Measurements from ENCODE around the gene LDAF1.
"Not testable (repeated sequence)": the region's sequence is repeated elsewhere in the genome, so short reads cannot be mapped to it uniquely, and the experiment has no call there.

Gene LDAF1

GRCh38 chr16:21162661-21163151 is 4.2 kb downstream of the LDAF1 start:
- no peak for DNase-seq (ENCODE audit: low spot score)

- DNase-seq (ENCODE audit: low spot score): no peak
These were observed 5.1 kb downstream of the LDAF1 start for GRCh38 chr16:21163576-21163975.

DNA sequence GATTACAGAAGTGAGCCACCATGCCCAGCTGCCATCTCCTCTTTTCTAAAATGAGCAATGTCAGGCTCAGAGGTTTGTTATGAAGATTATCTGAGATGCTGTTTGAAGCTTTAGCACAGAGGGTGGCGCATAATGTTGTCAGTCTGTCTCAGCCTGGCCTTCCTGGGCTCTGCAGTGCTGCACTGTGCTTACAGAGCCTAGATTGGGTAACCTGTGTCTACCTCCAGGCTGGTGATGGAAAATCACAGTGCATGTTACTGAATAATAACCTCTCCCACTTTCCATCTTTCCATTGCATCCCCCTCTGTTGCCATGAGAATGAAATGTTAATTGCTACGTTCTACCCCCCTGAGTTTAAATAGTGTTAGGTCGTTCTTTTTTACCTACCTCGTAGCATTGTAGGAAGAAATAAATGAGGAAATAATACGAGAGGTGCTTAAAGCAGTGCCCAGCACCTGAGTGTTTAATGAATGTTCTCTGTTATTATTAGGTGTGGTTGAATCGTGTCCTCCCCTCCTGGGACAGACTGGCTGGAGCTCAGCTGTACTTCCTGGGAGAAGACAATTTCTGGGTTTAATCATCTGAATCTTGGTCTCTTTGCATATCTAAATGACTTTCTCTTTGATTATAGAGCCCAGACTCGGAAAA is 6.2 kb downstream of the LDAF1 start:
- DNase-seq (ENCODE audit: low spot score): no peak

DNA sequence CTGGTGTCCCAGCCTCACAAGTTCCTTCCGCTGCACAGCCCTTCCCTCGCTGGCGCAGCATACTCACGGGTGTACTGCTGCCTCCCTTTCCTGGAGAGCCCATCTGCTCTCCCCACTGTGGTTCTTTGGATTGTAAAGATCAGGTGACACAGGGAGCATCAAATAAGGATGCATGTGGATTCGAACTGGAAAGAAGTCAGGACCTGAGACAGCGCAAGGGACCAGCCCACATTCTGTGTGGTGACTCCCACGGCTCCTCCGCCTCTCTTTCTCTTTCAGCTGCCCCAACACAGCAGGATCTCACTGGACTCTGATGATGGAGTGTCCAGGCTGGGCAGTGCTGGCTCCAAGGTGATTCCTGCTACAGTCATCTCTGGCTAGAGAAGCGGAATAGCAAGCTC is 8.1 kb downstream of the LDAF1 start:
- DNase-seq (ENCODE audit: low spot score): peak; percentile 18

DNA sequence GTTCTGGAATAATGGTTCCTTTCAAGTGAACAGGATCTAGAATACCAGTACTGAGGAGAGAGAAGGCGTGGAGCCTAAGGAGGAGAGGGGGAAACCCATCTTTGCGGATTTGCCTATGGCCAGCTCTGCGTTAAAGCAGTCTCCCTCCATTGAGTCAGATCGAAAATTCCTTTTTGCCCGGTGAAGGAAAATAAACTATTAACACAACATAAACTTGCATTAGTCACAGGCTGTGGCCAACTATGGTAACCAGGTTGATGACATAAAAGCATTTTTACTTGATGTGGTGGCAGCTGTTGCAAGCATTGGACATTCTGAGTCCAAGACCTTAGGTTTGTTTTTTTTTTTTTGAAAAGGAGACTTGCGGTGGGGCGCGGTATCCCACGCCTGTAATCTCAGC is 8.9 kb downstream of the LDAF1 start:
- DNase-seq (ENCODE audit: low spot score): peak; percentile 72

- DNase-seq (ENCODE audit: low spot score): no peak
These were observed 9.6 kb downstream of the LDAF1 start for GRCh38 chr16:21167929-21168602.

GRCh38 chr16:21169249-21169981 is 10.9 kb downstream of the LDAF1 start:
- peak; percentile 29 for DNase-seq (ENCODE audit: low spot score)

- not testable (repeated sequence) for DNase-seq (ENCODE audit: low spot score)
These were observed 11.6 kb downstream of the LDAF1 start for GRCh38 chr16:21170116-21170515.

DNA sequence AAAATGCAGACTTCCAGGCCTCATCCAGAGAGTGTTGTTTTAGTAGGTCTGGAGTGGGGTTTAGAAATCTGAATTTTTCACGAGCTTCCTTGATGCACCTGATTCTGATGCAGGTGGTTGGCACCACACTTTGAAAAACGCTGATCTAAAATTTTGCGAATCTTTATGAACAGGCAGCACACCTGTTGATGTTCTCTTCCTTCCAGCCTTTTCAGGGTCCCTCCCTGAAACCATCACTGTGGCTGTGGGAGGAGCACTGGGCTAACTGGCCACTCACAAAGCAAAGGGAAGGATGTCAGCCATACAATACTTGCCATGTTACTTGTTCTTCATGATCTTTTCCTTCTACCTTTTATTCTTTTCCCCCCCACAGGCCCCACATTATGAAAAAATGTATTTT is 14.2 kb downstream of the LDAF1 start:
- DNase-seq (ENCODE audit: low spot score): no peak

DNA sequence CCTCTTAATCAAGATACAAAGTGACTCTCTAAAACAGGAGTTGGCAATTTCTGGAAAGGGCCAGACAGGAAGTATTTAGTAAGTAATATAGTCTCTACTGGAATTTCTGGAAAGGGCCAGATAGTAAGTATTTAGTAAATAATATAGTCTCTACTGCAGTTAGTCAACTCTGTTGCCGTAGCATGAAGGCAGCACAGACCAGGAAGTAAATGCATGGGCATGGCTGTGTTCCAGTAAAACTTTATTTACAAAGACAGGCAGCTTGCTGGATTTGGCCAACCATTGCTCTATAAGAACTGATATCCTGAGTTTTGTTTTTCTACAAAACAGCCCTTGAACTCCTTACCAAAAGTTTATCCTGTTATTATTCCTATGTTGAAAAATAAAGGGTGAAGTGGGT is 16.9 kb downstream of the LDAF1 start:
- DNase-seq (ENCODE audit: low spot score): no peak

DNA sequence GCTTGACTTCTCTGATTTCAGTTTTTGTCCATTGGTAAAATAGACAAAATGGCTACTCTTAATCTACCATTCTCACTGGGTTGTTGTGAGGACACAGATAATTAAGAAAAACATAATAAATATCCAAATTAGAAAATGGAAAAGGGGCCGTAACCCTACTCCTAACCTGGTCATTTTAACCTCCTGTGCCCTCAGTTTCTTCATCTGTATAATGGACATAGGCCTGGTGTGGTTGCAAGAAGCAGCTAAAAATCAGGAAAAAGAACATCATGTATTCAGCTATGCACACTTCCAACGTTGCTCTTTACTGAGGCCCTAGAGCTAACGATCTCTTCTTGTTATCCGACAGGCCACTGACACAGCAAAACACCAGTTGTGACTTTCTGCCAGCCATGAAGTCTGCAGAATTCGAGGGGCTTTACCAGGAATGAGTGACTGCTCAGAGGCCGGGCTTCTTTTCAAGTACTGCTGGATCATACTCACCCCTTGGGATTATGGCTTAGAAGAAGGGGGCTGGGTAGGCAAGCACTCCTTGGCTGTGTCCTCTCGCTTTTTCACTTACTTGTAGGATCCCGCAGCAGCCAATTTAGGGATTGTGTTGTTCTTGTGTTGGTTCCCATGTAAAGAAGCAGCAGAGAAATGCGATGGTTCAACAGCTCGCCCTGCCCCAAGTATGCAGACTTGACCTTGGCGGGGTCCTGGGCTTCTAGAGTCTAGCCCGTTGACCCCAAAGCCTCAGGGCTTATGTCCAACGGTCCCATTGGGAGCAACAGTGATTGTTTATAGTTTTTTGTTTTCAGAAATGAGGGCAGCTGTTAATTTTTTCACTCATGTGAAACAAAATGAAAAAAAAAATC is 20.9 kb downstream of the LDAF1 start:
- no peak for DNase-seq (ENCODE audit: low spot score)

GRCh38 chr16:21179983-21180365 is 21.5 kb downstream of the LDAF1 start:
- no peak for DNase-seq (ENCODE audit: low spot score)

GRCh38 chr16:21183995-21184394 is 25.5 kb downstream of the LDAF1 start:
- DNase-seq (ENCODE audit: low spot score): no peak

DNA sequence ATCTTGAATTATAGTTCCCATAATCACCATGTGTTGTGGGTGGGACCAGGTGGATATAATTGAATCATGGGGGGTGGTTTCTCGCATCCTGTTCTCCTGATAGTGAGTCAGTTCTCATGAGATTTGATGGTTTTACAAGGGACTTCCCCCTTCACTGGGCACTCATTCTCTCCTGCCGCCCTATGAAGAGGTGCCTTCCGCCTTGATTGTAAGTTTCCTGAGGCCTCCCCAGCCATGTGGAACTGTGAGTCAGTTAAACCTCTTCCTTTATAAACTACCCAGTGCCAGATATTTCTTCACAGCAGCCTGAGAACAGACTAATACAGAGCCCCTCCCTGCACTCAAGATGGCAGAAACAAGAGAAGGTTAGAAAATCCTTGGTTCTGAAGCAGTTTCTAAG is 26.4 kb downstream of the LDAF1 start:
- DNase-seq (ENCODE audit: low spot score): no peak

DNA sequence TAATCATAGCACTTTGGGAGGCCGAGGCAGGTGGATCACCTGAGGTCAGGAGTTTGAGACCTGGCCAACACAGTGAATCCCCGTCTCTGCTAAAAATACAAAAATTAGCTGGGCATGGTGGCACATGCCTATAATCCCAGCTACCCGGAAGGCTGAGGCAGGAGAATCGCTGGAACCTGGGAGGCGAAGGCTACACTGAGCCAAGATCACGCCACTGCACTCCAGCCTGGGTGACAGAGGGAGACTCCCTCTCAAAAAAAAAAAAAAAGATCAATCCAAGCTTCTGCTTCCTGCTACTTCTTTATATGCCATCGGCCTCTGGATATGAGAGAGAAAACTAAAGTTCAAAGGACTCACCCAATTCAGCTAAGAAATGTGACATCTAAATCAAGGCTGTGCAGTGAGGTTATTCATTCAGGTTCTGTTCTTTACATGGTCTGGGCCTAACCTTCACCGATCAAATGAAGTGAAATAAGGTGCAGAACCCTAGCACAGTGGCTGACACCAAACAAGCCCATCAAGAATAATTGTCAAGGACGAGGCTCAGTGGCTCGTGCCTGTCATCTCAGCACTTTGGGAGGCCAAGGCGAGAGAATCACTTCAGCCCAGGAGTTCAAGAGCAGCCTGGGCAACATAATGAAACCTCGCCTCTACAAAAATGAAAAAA is 27.3 kb downstream of the LDAF1 start:
- DNase-seq (ENCODE audit: low spot score): no peak

DNA sequence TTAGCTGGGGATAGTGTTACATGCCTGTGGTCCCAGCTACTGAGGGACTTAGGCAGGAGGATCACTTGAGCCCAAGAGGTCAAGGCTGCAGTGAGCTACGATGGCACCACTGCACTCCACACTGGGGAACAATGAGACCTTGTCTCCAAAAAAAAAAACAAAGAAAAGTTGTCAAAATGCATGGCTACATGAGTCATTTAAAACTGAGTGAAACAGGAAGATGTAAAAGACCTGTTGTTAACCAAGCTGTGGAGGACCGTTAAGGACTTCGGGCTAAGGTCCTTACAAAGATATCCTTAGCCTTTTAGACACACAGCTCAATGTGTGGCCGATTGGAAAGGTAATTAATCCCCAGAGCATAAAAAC is 27.8 kb downstream of the LDAF1 start:
- no peak for DNase-seq (ENCODE audit: low spot score)

- no peak for DNase-seq (ENCODE audit: low spot score)
These were observed 30.8 kb downstream of the LDAF1 start for GRCh38 chr16:21189311-21189710.

DNA sequence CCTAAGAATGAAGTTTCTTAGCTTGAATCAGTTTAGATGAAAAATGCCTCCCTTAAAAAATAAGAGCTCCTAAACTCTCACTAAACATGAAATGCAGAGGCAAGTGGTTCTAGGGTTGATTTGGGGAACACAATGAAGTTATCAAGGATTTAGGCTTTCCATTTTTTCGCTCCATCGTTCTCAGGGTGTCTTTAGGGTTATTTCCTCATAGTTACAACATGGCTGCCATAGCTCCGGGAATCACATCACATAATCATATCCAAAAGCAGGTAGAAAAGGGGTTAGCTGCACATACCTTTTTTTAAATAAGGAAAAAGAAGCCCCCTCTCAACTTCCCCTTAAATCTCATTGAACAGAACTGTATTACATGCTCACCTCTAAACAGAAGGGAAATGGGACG is 31.5 kb downstream of the LDAF1 start:
- no peak for DNase-seq (ENCODE audit: low spot score)

GRCh38 chr16:21190599-21190998 is 32.1 kb downstream of the LDAF1 start:
- no peak for DNase-seq (ENCODE audit: low spot score)

DNA sequence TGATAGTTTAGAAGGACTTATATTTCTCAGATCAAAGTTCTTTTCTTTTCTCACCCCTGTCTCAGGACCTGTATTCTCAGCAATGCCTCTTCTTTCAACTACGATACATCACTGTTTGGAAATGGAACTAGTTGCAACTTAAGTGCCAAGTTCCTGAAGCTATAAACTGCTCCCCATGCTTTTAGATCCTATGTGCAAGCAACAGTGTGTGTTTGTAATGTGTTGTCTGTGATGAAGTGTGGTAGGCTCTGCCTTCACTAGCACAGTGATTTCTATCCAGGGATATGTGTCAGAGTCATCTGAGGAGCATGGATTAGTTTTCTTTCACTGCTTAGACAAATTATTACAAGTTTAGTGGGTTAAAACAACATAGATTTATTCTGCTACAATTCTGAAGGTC is 34.5 kb downstream of the LDAF1 start:
- no peak for DNase-seq (ENCODE audit: low spot score)

GRCh38 chr16:21194771-21195301 is 36.4 kb downstream of the LDAF1 start:
- peak; percentile 45 for DNase-seq (ENCODE audit: low spot score)

Data from AG20443 (cell line).